ENCODE results near the gene ZFAND6.
"Not testable (repeated sequence)": the region's sequence is repeated elsewhere in the genome, so short reads cannot be mapped to it uniquely, and the experiment has no call there.

ZFAND6 gene

GRCh38 chr15:80151576-80151975, 92.1 kb downstream of the ZFAND6 start:
- H3K4me3 ChIP-seq (ENCODE audit: control insufficient read depth, low read depth, low read length), result no peak overlapping the region
- TF ChIP-seq, protein P1, sequence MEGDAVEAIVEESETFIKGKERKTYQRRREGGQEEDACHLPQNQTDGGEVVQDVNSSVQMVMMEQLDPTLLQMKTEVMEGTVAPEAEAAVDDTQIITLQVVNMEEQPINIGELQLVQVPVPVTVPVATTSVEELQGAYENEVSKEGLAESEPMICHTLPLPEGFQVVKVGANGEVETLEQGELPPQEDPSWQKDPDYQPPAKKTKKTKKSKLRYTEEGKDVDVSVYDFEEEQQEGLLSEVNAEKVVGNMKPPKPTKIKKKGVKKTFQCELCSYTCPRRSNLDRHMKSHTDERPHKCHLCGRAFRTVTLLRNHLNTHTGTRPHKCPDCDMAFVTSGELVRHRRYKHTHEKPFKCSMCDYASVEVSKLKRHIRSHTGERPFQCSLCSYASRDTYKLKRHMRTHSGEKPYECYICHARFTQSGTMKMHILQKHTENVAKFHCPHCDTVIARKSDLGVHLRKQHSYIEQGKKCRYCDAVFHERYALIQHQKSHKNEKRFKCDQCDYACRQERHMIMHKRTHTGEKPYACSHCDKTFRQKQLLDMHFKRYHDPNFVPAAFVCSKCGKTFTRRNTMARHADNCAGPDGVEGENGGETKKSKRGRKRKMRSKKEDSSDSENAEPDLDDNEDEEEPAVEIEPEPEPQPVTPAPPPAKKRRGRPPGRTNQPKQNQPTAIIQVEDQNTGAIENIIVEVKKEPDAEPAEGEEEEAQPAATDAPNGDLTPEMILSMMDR (IDR thresholded peaks at IDR 0.05; ENCODE audit: control insufficient read depth, insufficient read depth, low read depth, low read length, missing control alignments), result no peak
- no peak for DNase-seq (ENCODE audit: low read depth)

- peak overlapping the region; percentile 59 for H3K4me3 ChIP-seq (ENCODE audit: control insufficient read depth, low read depth, low read length)
- peak; percentile 71 for DNase-seq (ENCODE audit: low read depth)
- TF ChIP-seq, protein P1 (IDR thresholded peaks at IDR 0.05; ENCODE audit: control insufficient read depth, insufficient read depth, low read depth, low read length, missing control alignments), result no peak
Measured at GRCh38 chr15:80152180-80152895, 92.9 kb downstream of the ZFAND6 start.

DNA sequence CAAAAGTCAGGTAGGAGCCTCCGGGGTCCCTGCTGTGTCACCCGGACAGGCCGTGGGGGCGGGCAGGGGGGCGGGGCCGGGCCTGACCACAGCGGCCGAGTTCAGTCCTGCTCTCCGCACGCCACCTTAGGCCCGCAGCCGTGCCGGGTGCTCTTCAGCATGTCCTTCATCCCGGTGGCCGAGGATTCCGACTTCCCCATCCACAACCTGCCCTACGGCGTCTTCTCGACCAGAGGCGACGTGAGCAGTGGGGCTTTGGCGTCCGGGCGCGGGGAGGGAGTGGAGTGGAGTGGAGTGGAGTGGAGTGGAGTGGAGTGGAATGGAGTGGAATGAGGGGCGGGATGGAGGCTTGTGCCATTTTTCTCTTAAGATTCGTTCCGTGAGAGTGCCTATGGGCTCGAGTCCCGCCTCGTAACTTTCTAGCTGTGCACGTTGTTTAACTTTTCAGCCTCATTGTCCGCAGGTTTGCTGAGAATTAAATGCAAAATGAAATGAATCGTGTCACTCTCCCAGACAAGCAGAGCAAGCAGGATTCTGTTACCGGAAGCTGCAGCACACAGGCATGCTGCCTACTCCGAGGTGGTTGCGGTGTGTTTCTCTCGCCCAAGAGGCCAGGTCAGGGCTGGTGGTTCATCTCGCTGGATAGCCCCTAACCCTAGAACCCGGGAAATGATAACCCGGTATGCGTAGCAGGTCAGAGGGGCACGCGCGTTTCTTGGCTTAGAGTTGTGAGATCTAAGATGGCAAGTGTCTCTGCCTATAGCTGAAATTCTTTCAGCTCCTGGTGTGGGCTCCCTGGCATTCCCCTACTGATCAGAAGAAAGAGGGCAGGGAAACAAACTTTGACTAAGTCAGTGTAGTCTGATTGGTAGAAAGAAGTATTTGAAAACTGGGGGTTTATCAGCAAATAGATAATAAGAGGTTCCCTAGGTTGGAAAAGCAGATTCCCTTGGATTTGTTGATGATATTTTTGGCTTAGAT, 93.7 kb downstream of the ZFAND6 start, which contains the start of gene FAH:
Gene FAH, plus strand, starts transcription at position 104 of the 981 bp plus-strand sequence. Its CDS starts 56 bp downstream, at position 160.
- DNase-seq (ENCODE audit: low read depth), result no peak
- TF ChIP-seq, protein P1 (IDR thresholded peaks at IDR 0.05; ENCODE audit: control insufficient read depth, insufficient read depth, low read depth, low read length, missing control alignments), result no peak
- H3K4me3 ChIP-seq (ENCODE audit: control insufficient read depth, low read depth, low read length), result peak within 1 kb of the TSS; percentile 59

DNA sequence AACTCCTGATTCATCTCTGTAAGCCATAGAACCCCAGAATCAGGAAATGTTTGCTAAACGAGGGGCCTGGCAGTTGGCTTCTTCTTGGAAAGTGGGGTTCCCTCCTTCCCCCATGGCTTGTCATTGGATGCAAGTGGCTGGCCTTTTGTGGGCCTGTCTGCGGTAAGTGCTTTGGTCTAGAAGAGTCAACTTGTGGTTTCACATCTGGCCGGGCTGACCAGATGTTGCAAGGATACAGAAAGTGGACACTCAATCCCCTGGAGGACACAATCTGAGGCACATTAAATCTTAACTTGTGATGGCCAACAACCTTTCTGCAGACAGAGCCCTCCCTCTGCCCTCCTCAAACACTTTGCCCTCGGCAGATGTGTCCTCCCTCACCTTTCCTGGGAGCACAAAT, 94.4 kb downstream of the ZFAND6 start:
- H3K4me3 ChIP-seq (ENCODE audit: control insufficient read depth, low read depth, low read length), result peak overlapping the region; percentile 59; the same call in 1 of the 2 replicates
- TF ChIP-seq, protein P1 (IDR thresholded peaks at IDR 0.05; ENCODE audit: control insufficient read depth, insufficient read depth, low read depth, low read length, missing control alignments), result no peak
- no peak for DNase-seq (ENCODE audit: low read depth)

- TF ChIP-seq, protein P1 (IDR thresholded peaks at IDR 0.05; ENCODE audit: control insufficient read depth, insufficient read depth, low read depth, low read length, missing control alignments), result no peak
- H3K4me3 ChIP-seq (ENCODE audit: control insufficient read depth, low read depth, low read length), result no peak overlapping the region
- no peak for DNase-seq (ENCODE audit: low read depth)
Measured at GRCh38 chr15:80154336-80154735, 94.9 kb downstream of the ZFAND6 start.

DNA sequence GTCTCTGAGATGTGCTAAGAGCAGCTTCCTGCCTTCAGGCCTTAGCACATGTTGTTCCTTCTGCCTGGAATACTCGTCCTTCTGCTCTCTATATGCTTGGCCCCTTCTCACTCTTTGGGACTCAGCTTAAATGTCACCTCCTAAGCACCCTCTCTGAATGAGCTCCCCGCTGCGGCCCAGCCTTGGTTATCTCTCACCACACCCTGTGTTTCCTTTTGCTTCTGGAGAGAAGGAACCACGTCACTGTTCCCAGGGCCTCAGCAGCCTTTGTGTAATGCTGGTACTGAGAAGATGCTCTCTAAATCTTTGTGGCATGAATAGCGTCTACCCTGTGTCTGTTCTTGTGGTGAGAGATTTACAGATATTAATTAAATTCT, 95.5 kb downstream of the ZFAND6 start:
- H3K4me3 ChIP-seq (ENCODE audit: control insufficient read depth, low read depth, low read length), result no peak overlapping the region
- TF ChIP-seq, protein P1 (IDR thresholded peaks at IDR 0.05; ENCODE audit: control insufficient read depth, insufficient read depth, low read depth, low read length, missing control alignments), result no peak
- DNase-seq (ENCODE audit: low read depth), result no peak

DNA sequence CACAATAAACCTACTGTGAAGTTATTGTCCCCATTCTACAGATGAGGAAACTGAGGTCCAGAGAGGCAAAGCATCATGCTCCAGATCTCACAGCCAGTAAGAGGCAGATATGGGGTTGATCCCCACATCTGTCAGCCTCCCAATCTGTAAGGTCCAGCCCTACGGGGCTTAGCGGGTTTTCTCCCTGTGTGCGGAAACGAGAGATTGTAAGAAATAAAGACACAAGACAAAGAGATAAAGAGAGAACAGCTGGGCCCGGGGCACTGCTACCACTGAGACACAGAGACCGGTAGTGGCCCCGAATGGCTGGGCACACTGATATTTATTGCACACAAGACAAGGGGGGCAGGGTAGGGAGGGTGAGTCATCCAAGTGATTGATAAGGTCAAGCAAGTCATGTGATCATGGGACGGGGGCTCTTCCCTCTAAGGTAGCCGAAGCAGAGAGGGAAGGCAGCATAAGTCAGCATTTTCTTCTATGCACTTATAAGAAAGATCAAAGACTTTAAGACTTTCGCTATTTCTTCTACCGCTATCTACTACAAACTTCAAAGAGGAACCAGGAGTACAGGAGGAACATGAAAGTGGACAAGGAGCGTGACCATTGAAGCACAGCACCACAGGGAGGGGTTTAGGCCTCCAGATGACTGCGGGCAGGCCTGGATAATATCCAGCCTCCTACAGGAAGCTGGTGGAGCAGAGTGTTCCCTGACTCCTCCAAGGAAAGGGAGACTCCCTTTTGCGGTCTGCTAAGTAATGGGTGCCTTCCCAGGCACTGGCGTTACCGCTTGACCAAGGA, 96.1 kb downstream of the ZFAND6 start:
- H3K4me3 ChIP-seq (ENCODE audit: control insufficient read depth, low read depth, low read length); DNase-seq (ENCODE audit: low read depth): not testable (repeated sequence)

Measured in AG09309 (cell line).